GM06990 (cell line): ENCODE results near the gene FRG1.
"Not testable (repeated sequence)": the region's sequence is repeated elsewhere in the genome, so short reads cannot be mapped to it uniquely, and the experiment has no call there.

Experiments
- DNase-seq: peaks from one replicate; pipeline ENCODE4 v3.0.0-alpha.2; 2011; ENCODE audit not compliant: insufficient read length; ENCODE audit errors: extremely low read depth
- H3K27me3 ChIP-seq: replicated peaks from 2 replicates; pipeline ENCODE4 v1.6.0; 2011; ENCODE audit warnings: low read length; ENCODE audit not compliant: control insufficient read depth, insufficient read depth
- H3K36me3 ChIP-seq: 2 replicates; pipeline ENCODE4 v1.5.1; 2011; ENCODE audit warnings: low read length; ENCODE audit not compliant: control insufficient read depth, insufficient read depth
- H3K4me3 ChIP-seq: replicated peaks from 2 replicates; pipeline ENCODE4 v1.5.1; 2011; ENCODE audit warnings: low read depth, mild to moderate bottlenecking, control low read depth, low read length
- CTCF ChIP-seq: IDR thresholded peaks from 2 replicates; pipeline ENCODE4 v1.5.1; 2011; ENCODE audit warnings: low read length, control low read depth, mild to moderate bottlenecking, inconsistent platforms; ENCODE audit not compliant: insufficient read depth, poor library complexity, severe bottlenecking

FRG1 gene

GRCh38 chr4:189988877-189989431 is 48.3 kb downstream of the FRG1 start:
- TF ChIP-seq CTCF: no peak
- no peak for DNase-seq
- Histone ChIP-seq H3K4me3 (no peak overlapping the region), H3K27me3 (no peaks in the 10 kb centered on the region), H3K36me3 (no peaks in the 10 kb centered on the region)

GRCh38 chr4:189989941-189990340 is 49.3 kb downstream of the FRG1 start:
- H3K36me3 ChIP-seq, H3K27me3 ChIP-seq, H3K4me3 ChIP-seq, DNase-seq: not testable (repeated sequence)
